HEK293T (cell line): Measurements from ENCODE around the gene KRT3.

Source experiments
- CTCF ChIA-PET: fragments of 350-600 bp; formaldehyde crosslinking; extraction: SDS; loops from one replicate; lab custom pipeline; 2021; ENCODE audit warnings: antibody characterized with exemption, inconsistent platforms; lab: Yijun Ruan, JAX
- POLR2A ChIA-PET: fragments of 350-600 bp; formaldehyde crosslinking; extraction: SDS; loops from one replicate; lab custom pipeline; 2020; ENCODE audit warnings: antibody characterized with exemption, inconsistent platforms; lab: Yijun Ruan, JAX
- DNase-seq: peaks from one replicate; pipeline ENCODE4 v3.0.0; 2012; ENCODE audit warnings: mixed read lengths; ENCODE audit errors: extremely low spot score
- ARNT ChIP-seq: fragments of 450-650 bp; IDR thresholded peaks from 2 replicates; pipeline ENCODE4 v1.6.1; 2017; ENCODE audit warnings: mild to moderate bottlenecking
- BHLHE40 ChIP-seq: fragments of 450-650 bp; IDR thresholded peaks from 2 replicates; pipeline ENCODE4 v1.6.1; 2016; ENCODE audit warnings: mild to moderate bottlenecking, moderate library complexity, borderline replicate concordance
- CTBP1 ChIP-seq: fragments of 450-650 bp; IDR thresholded peaks from 2 replicates; pipeline ENCODE4 v1.6.1; 2016; ENCODE audit warnings: borderline replicate concordance
- ELF4 ChIP-seq: fragments of 450-650 bp; IDR thresholded peaks from 2 replicates; pipeline ENCODE4 v1.6.1; 2017; ENCODE audit warnings: antibody characterized with exemption
- FOXA1 ChIP-seq: fragments of 450-650 bp; IDR thresholded peaks from 2 replicates; pipeline ENCODE4 v1.6.1; 2016; ENCODE audit warnings: mild to moderate bottlenecking
- FOXK2 ChIP-seq: fragments of 450-650 bp; IDR thresholded peaks from 2 replicates; pipeline ENCODE4 v1.6.1; 2016; ENCODE audit warnings: mild to moderate bottlenecking
- FOXM1 ChIP-seq: fragments of 450-650 bp; IDR thresholded peaks from 2 replicates; pipeline ENCODE4 v1.6.1; 2017; ENCODE audit warnings: mild to moderate bottlenecking, borderline replicate concordance
- HDGF ChIP-seq: fragments of 450-650 bp; IDR thresholded peaks from 2 replicates; pipeline ENCODE4 v1.6.1; 2017; ENCODE audit warnings: antibody characterized with exemption, borderline replicate concordance
- L3MBTL2 ChIP-seq: fragments of 450-650 bp; conservative IDR thresholded peaks from 2 replicates; pipeline ENCODE4 v1.6.1; 2016; ENCODE audit warnings: mild to moderate bottlenecking
- LEF1 ChIP-seq: fragments of 450-650 bp; IDR thresholded peaks from 2 replicates; pipeline ENCODE4 v1.6.1; 2017; ENCODE audit warnings: mild to moderate bottlenecking, borderline replicate concordance
- NFRKB ChIP-seq: fragments of 450-650 bp; IDR thresholded peaks from 2 replicates; pipeline ENCODE4 v1.6.1; 2016; ENCODE audit warnings: mild to moderate bottlenecking, moderate library complexity
- PKNOX1 ChIP-seq: fragments of 450-650 bp; IDR thresholded peaks from 2 replicates; pipeline ENCODE4 v1.6.1; 2016
- SP1 ChIP-seq: fragments of 450-650 bp; IDR thresholded peaks from 2 replicates; pipeline ENCODE4 v1.6.1; 2017
- SUZ12 ChIP-seq: fragments of 450-650 bp; IDR thresholded peaks from 2 replicates; pipeline ENCODE4 v1.6.1; 2016; ENCODE audit warnings: mild to moderate bottlenecking
- TARDBP ChIP-seq: fragments of 450-650 bp; IDR thresholded peaks from 2 replicates; pipeline ENCODE4 v1.6.1; 2016
- ZNF384 ChIP-seq: fragments of 450-650 bp; IDR thresholded peaks from 2 replicates; pipeline ENCODE4 v1.6.1; 2016

KRT3 gene

GRCh38 chr12:52794479-52795331 is 1.2 kb downstream of the KRT3 start:
- no peak for DNase-seq
- ChIA-PET CTCF (interaction anchor here (0.6 kb wide), 1 partner anchor 510 kb away, joined by 3 read pairs; no protein-coding TSS in a partner anchor), POLR2A (no interaction called here)
- TF ChIP-seq ZNF384, result no peak
- TF ChIP-seq LEF1, result no peak
- TF ChIP-seq L3MBTL2, result no peak
- TF ChIP-seq FOXK2, result no peak
- TF ChIP-seq CTBP1, result no peak
- TF ChIP-seq PKNOX1, result no peak
- TF ChIP-seq HDGF, result no peak
- no peak for TF ChIP-seq FOXM1
- TF ChIP-seq ELF4, result no peak
- no peak for TF ChIP-seq ARNT
- no peak for TF ChIP-seq SUZ12
- no peak for TF ChIP-seq NFRKB
- TF ChIP-seq BHLHE40, result no peak
- no peak for TF ChIP-seq SP1
- TF ChIP-seq FOXA1, result no peak
- TF ChIP-seq TARDBP, result no peak

GRCh38 chr12:52792185-52793029 is 3.5 kb downstream of the KRT3 start:
- TF ChIP-seq FOXM1 (no peak), HDGF (no peak), PKNOX1 (no peak), CTBP1 (no peak)
- ChIA-PET POLR2A (no interaction called here), CTCF (no interaction called here)
- DNase-seq, result no peak

GRCh38 chr12:52791271-52792184 is 4.4 kb downstream of the KRT3 start:
- TF ChIP-seq FOXK2 (no peak), TARDBP (no peak), ELF4 (no peak), HDGF (no peak), CTBP1 (no peak), L3MBTL2 (no peak)
- CTCF ChIA-PET, result no interaction called here

GRCh38 chr12:52790427-52791270 is 5.3 kb downstream of the KRT3 start:
- ChIA-PET CTCF (no interaction called here), POLR2A (no interaction called here)
- TF ChIP-seq ELF4 (no peak), NFRKB (no peak), TARDBP (no peak), LEF1 (no peak), L3MBTL2 (no peak), BHLHE40 (no peak), FOXA1 (no peak), FOXK2 (no peak), HDGF (no peak), ZNF384 (no peak), FOXM1 (no peak)
- no peak for DNase-seq

More at GRCh38 chr12:52791271-52792184, 4.4 kb downstream of the KRT3 start:
- no peak for DNase-seq
- POLR2A ChIA-PET, result no interaction called here

GRCh38 chr12:52789637-52790426 is 6.1 kb downstream of the KRT3 start:
- ChIA-PET CTCF (no interaction called here), POLR2A (no interaction called here)
- no peak for DNase-seq
- no peak for TF ChIP-seq FOXM1
